Neural cell (in vitro differentiated cells): Measurements from ENCODE around the gene CTBP2.

Experiments used
- EZH2 ChIP-seq: fragments of 200-600, 300-800 bp; shearing (Covaris generic), sonication (generic); IDR thresholded peaks from 2 replicates; pipeline ENCODE4 v1.6.1; 2014; ENCODE audit warnings: antibody characterized with exemption, low read length, borderline replicate concordance, mild to moderate bottlenecking; ENCODE audit not compliant: insufficient read depth, poor library complexity, severe bottlenecking
- MXI1 ChIP-seq: fragments of 450-650 bp; conservative IDR thresholded peaks from 2 replicates; pipeline ENCODE4 v1.6.1; 2014; ENCODE audit warnings: antibody characterized with exemption, mild to moderate bottlenecking; ENCODE audit not compliant: poor library complexity, severe bottlenecking
- RAD21 ChIP-seq: fragments of 450-650 bp; conservative IDR thresholded peaks from 2 replicates; pipeline ENCODE4 v1.6.1; 2014; ENCODE audit warnings: antibody characterized with exemption, mild to moderate bottlenecking, moderate library complexity
- TAF1 ChIP-seq: IDR thresholded peaks from 2 replicates; pipeline ENCODE4 v1.6.1; 2012; ENCODE audit warnings: low read depth
- TF ChIP-seq, protein P1 (sequence below): fragments of 450-650 bp; IDR thresholded peaks from 2 replicates; pipeline ENCODE4 v1.5.1; 2014; ENCODE audit warnings: antibody characterized with exemption, mild to moderate bottlenecking, moderate library complexity; ENCODE audit not compliant: poor library complexity, severe bottlenecking
- TF ChIP-seq, protein P2 (sequence below): IDR thresholded peaks from 2 replicates; pipeline ENCODE4 v1.6.1; 2012; ENCODE audit warnings: borderline replicate concordance

DNA sequence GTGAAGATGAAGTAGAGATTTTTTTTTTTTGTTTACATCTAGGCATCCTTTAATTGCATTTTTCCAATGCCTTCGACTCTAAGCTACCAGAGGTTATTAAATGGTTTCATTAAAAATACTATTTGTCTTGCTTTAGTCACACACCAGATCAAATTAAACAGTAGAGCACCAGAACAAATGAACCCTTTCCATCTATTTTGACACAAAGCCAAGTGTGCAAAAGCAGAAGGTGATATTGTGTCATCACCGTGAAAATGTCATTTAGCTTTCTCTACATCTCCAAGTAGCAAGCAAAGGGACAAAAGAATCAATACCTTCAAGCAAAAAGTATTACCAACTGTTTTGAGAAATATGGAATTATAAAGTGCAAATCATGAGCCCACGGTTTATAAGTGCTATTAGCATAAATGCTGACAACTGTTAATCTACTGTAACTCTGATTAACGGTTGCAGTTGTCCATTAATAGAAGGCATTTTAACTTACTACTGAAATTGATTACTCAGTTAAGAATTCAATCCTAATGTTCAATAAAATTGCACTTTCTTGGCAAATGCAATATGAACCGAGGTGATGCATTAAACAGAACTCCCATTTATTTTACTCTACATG lies 49.1 kb downstream of the CTBP2 start:
- TF ChIP-seq, protein P1, sequence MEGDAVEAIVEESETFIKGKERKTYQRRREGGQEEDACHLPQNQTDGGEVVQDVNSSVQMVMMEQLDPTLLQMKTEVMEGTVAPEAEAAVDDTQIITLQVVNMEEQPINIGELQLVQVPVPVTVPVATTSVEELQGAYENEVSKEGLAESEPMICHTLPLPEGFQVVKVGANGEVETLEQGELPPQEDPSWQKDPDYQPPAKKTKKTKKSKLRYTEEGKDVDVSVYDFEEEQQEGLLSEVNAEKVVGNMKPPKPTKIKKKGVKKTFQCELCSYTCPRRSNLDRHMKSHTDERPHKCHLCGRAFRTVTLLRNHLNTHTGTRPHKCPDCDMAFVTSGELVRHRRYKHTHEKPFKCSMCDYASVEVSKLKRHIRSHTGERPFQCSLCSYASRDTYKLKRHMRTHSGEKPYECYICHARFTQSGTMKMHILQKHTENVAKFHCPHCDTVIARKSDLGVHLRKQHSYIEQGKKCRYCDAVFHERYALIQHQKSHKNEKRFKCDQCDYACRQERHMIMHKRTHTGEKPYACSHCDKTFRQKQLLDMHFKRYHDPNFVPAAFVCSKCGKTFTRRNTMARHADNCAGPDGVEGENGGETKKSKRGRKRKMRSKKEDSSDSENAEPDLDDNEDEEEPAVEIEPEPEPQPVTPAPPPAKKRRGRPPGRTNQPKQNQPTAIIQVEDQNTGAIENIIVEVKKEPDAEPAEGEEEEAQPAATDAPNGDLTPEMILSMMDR: no peak
- TF ChIP-seq TAF1 (no peak), EZH2 (no peak), RAD21 (no peak), MXI1 (no peak)
- TF ChIP-seq, protein P2, sequence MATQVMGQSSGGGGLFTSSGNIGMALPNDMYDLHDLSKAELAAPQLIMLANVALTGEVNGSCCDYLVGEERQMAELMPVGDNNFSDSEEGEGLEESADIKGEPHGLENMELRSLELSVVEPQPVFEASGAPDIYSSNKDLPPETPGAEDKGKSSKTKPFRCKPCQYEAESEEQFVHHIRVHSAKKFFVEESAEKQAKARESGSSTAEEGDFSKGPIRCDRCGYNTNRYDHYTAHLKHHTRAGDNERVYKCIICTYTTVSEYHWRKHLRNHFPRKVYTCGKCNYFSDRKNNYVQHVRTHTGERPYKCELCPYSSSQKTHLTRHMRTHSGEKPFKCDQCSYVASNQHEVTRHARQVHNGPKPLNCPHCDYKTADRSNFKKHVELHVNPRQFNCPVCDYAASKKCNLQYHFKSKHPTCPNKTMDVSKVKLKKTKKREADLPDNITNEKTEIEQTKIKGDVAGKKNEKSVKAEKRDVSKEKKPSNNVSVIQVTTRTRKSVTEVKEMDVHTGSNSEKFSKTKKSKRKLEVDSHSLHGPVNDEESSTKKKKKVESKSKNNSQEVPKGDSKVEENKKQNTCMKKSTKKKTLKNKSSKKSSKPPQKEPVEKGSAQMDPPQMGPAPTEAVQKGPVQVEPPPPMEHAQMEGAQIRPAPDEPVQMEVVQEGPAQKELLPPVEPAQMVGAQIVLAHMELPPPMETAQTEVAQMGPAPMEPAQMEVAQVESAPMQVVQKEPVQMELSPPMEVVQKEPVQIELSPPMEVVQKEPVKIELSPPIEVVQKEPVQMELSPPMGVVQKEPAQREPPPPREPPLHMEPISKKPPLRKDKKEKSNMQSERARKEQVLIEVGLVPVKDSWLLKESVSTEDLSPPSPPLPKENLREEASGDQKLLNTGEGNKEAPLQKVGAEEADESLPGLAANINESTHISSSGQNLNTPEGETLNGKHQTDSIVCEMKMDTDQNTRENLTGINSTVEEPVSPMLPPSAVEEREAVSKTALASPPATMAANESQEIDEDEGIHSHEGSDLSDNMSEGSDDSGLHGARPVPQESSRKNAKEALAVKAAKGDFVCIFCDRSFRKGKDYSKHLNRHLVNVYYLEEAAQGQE: no peak
